NCI-H460 (cell line): Measurements from ENCODE around the gene MLLT10. TPM values are rescaled to one million over a fixed set of nuclear protein-coding genes. Genes with fewer than 3 reads are reported as not detected.

ENCODE experiments used
- DNase-seq: peaks from one replicate; pipeline ENCODE4 v3.0.0-alpha.2; 2016; ENCODE audit warnings: low read depth; ENCODE audit errors: extremely low read depth
- small RNA-seq, 2 experiments: library from RNA; depleted of rRNA; stranded (forward); fragments of <200 nt; gene quantifications; one replicate each; pipeline ENCODE3, GENCODE V24; 2014
- total RNA-seq: library from RNA; depleted of rRNA; stranded (reverse); fragments of >200 nt; shearing (Covaris generic); gene quantifications from 2 replicates; pipeline ENCODE4 v1.2.3, GENCODE V29; 2014; rRNA removed

The MLLT10 gene
- total RNA-seq, 1 experiment from 2014 or later, result 35.5 TPM

- DNase-seq, result no peak
Observed at GRCh38 chr10:21754410-21755011, 220.5 kb downstream of the MLLT10 start.

GRCh38 chr10:21756707-21757106, 222.7 kb downstream of the MLLT10 start:
- DNase-seq, result no peak

GRCh38 chr10:21757185-21757901, 223.3 kb downstream of the MLLT10 start:
- DNase-seq, result no peak

DNA sequence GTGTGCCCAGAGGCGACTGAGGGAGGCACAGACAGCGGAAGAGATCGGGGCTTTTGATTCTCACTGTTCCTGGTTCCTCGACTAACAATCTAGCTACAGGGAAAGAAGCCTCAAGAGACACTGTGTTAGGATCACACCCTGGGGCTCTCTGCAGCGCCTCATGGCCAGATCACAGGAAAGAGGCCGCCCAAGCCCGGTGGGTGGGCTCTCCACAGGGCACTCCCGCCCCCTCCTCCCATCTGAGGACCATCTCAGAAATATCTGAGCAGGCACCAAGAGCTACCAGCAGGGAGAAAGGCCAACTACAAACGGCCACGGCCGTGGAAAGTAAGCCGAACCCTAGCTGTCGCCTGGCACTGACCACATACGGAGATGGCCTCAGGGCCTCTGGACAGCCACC, 224.2 kb downstream of the MLLT10 start:
- no peak for DNase-seq

DNA sequence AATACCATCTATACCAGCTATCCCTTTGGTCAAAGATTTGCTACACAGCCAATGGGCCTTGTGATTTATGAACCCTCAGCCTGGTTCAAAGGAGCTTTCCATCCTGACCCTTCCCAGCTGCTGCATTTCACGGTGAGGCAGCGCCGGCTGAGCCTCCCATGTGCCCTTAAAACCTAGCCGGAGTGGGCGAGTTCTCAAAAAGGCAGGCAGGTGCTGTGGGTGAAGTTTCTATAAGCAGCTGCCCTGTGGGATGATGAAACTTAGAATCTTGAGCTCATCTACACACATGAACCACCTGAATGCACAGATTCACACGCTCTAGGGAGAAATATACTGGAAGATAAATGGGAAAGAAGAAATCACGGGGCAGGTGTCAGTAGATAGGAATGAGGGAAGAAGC, 224.7 kb downstream of the MLLT10 start:
- DNase-seq, result no peak

- no peak for DNase-seq
Observed at GRCh38 chr10:21759232-21759631, 225.2 kb downstream of the MLLT10 start.

DNA sequence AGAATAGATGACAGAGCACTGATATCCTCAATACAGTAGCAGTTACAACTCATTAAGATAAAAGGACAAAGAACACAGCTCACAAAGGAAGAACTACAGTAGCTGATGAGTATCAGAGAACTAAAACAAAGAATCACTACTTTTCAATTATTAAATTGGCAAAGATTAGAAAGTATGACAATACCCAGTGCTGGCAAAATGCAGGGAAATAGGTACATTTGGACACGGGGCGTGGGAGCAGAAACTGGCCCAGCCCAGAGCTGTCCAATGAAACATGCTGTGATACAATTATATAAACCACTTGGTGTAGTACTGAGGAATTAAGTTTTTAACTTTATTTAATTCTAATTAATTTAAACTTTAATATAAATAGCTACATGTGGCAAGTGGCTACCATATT, 226.3 kb downstream of the MLLT10 start:
- DNase-seq, result no peak

DNA sequence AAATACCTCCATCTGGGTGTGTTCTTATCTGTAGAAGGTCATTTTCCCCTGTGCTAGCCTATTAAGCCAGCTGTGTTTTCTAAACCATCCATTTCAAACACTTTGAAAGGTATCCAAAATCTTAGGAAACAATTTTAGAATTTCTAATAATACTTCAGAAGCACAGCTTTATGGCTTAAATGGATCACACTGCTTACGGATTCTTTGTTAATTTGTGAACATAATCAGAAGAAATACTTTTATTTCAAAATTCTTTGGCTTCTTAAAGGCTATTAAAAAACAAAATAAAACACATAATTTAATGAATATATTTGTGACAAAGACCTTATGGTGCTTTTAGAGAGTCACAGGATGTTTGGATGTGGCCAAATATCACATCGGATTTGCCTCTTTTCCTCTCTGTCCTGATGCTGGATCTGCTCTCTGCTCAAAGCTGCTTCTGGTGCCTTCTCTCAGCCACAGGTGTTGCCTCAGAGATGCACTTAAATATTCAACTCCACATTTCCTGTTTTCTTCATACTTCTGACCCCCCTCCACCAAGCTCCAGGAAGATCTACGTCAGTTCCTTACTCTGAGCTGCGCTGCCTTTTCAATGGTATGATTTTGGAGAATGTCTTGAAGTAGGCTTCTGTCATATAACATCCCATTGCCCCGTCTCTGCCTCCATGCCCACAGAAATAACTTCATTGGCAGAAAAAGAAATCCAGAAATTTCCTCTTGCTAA, 230.6 kb downstream of the MLLT10 start:
- no peak for DNase-seq

DNA sequence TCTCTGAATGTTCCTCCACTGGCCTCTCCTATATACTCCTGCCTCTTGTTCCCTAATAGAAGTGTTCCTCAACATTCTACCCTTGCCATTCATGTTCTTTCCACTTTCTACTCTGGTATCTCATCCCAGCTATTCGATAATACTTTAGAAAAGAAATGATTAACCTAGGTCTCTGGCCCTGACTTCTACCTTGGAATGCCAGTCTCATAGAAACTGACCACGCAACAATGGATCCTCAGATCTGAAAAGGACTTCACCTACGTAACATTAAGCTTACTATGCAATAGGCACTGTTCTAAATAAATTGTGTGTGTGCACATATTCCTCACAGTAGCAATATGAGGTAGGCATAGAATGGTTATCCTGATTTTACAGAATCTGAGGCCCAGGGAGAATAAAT, 235.0 kb downstream of the MLLT10 start:
- no peak for DNase-seq

DNA sequence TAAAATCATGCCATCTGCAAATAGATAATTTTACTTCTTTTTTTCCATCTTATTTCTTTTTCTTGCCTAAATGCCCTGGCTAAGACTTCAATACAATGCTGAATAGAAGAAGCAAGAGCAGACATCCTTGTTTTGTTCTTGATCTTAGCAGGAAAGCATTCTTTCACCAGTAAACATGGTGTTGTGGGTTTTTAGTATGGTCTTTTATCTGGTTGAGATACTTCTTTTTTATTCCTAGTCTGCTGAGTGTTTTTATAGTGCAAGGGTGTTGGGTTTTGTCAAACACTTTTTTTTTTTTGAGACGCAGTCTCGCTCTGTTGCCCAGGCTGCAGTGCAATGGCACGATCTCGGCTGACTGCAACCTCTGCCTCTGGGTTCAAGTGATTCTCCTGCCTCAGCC, 237.2 kb downstream of the MLLT10 start:
- DNase-seq, result no peak

DNA sequence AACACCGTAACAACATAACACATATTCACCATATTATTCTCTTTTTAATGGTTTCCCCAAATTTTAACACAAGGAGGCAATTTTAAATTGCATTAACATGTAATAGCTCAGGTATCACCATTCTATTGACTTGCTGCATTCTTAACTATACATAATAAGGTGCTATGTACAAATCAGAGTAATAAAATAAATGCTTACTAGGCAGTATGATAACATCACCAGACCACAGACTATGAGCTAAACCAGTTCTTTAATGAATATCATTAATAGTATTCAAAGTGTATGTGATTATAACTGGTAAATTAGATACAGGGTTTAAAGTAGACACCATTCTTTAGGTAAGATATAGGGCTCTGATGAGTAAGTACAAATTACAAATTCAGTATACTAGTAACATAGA, 242.9 kb downstream of the MLLT10 start:
- DNase-seq, result no peak

DNA sequence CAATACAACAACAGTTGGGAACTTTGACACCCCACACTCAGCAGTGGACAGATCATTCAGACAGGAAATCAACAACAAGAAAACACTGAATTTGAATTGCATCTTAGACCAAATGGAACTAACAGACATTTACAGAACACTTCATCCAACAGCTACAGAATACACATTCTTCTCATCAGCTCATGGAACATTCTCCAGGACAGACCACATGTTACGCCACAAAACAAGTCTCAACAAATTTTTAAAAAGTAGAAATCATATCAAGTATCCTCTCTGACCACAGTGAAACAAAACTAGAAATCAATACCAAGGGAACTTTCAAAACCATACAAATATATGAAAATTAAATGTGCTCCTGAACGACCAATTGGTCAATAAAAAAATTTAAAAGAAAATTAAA, 257.2 kb downstream of the MLLT10 start:
- DNase-seq, result no peak

Small RNA genes within 50 kb of the gene (small RNA-seq; reads per million reads assigned to genes)
- gene MIR1915 (0.06 to 0.18 reads per million in 2 experiments), gene RN7SKP219 (0 reads per million in 2 experiments), gene RNU6-1141P (0.04 to 0.06 reads per million in 2 experiments), gene RNU6-306P (0 reads per million in 2 experiments)

Other genes with a start within 250 kb of the MLLT10 start
- gene SKIDA1, start 8.6 kb upstream of the MLLT10 start, total RNA-seq, result 1.3 TPM in 2 replicates